GM19467 (cell line): Measurements from ENCODE around the gene FAM25C.
"Not testable (repeated sequence)": the region's sequence is repeated elsewhere in the genome, so short reads cannot be mapped to it uniquely, and the experiment has no call there.

Experiments
- ATAC-seq: cut with Tn5 transposase; IDR thresholded peaks from one replicate; pipeline ENCODE4 v1.9.1; 2021; ENCODE audit warnings: mild to moderate bottlenecking, moderate library complexity; ENCODE audit not compliant: unreplicated experiment

Gene FAM25C

DNA sequence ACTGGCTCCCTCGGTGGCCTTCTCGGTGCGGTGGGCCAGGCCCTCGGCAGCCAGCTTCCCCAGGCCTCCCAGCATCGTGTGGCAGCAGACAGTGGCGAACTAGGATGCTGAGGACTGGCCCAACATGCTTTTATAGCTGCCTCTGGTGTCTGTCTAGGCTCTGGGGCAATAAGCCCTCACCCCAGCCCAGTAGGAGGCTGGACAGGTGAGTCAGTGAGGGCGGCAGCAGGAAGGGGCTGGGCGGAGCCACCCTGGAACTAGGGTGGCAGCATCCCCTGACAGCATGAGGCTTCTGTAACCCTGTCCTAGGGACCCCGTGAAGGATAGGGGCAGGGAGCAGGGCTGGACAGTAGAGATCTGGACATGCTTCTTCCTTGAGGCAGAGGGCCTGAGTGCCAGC, at the start of gene FAM25C:
TSS of gene FAM25C (minus strand) at position 101 of the 400 bp plus-strand sequence. CDS start at position 75, 26 bp downstream.
- not testable (repeated sequence) for ATAC-seq

DNA sequence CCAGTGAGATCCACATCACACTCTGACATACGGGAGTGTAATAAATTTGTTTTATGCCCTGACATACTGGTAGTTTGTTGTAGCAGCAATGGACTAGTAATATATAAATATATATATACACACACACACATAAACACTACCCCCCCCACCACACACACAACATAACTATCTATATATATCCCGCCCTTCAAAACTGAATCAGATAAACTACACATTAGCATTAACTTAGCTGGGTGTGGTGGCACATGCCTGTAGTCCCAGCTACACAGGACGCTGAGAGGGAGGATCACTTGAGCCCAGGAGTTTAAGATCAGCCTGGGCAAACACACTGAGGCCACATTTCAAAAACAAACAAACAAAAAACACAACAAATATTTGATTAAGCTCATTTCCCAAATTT, 45.0 kb upstream of the FAM25C start:
- not testable (repeated sequence) for ATAC-seq

DNA sequence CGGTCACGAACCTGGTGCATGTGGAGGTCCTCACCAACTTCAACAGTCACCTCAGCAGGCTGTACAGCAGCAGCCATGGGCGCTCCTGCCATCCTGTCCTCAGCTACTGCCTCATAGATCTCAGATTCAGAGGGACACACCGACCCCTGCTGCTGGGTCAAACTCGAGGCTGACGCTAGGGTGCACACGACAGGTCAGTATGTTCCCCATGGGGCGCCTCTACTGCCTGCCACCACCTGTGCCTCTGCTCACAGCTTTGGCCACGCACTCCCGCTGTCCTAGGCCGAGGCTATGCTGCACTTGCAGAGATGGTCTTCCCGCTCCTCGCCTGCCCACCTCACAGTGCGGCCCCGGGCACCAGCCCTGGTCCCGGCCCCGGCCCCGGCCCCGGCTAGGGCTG, 31.8 kb upstream of the FAM25C start:
- ATAC-seq = not testable (repeated sequence)

DNA sequence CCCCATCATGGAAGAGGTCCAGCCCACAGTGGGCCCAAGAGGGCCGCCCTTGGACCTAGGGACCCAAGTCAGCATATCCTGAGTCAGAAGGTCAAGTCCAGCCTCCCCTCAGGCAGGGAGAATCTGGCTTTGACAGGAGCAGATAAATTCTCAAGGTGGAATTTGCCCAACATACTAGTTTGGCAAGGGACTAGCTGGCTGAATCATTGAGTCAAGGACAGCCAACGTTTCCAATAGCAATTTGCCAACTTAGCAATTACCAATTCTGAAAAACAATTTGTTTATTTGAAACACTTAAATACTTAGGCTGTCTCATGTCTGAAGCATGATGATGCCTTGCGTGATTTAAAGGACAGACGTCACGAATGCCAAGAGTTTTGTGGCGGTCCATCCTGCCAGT, 2.7 kb upstream of the FAM25C start:
- ATAC-seq = not testable (repeated sequence)

DNA sequence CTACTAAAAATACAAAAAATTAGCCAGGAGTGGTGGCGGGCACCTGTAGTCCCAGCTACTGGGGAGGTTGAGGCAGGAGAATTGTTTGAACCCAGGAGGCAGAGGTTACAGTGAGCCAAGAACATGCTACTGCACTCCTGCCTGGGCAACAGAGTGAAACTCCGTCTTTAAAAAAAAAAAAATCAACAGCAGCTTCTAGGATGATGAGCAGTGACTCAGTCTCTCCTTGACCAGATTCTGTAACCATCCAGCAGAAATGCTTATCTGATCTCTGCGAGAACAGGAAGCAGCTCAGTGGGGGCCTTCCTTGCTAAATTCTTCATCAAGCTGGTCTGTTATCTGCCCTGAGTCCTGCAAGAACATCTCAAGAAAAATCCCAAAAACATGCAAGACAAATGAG, 5.5 kb downstream of the FAM25C start:
- not testable (repeated sequence) for ATAC-seq

DNA sequence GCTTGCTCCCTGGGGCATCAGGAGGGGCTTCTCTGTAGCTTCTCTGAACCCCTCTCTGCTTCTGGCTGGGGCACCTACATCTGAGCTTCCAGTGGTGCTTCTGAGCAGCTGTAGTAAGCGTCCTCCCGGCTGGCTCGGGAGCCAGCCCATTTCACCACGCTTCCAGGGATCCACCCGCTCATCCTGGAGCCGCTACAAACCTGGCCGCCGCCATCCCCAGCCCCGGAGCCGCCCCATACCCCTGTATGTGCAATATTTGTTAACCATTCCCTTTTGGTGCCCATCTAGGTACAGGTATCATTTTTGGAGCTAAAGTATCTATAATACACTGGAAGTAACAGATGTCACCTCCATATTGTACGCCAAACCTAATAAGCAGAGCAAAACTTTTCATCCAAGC, 7.0 kb downstream of the FAM25C start:
- not testable (repeated sequence) for ATAC-seq

DNA sequence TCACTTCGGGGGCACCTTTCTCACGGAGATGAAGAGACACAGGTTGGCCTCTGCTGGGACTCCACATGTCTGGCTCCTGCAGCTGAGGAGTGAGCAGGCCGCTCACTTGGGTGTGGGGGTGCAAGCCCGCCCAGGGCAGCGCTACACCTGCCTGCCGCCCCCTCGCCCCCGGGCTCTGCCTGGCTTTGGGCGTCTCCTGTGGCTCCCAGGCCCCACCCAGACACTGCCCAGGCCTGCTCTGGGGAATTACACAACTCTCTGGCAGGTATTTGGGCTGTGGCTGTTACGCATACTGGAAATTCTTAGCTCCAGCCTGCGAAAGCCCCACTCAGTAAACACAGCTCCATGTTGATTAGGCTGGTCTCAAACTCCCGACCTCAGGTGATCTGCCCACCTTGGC, 7.9 kb downstream of the FAM25C start:
- not testable (repeated sequence) for ATAC-seq

DNA sequence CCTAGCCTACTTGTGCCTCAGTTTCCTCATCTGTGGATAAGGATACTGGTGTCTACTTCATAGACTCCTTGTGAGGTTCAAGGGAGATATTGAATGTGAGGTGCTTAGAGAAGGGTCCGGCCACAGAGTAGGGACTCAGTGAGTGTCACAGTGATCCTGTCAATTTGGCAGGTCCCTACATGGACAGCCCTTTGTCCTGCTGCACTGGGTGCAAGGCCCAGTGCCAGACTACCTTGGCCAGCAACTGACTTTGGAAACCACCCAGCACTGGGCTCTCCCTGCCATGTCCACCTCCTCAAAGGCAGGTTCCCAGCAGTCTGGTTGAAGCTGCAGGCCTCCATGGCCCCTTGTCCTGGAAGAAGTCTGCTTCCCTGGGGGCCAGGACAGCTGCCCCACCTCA, 9.5 kb downstream of the FAM25C start:
- ATAC-seq = not testable (repeated sequence)

DNA sequence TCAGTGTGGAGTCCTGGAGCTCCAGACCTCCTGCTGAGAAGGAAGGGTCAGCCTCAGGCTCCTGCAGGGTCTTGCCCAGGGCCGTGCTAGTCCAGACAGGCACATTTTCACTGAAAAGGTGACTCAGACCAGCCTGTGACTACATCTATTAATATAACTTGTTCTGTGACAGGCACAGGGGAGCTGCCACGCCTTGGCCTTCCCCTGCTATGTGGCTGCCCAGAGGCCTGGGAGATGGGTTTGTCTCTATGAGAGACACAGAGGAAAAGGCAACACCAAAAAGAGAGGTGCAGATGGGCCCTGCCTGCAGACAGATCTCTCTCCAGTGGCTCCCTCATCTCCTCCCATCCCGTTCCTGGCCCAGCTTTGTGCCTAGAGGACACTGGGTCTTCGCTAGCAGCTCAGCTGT, 10.0 kb downstream of the FAM25C start:
- ATAC-seq = not testable (repeated sequence)

DNA sequence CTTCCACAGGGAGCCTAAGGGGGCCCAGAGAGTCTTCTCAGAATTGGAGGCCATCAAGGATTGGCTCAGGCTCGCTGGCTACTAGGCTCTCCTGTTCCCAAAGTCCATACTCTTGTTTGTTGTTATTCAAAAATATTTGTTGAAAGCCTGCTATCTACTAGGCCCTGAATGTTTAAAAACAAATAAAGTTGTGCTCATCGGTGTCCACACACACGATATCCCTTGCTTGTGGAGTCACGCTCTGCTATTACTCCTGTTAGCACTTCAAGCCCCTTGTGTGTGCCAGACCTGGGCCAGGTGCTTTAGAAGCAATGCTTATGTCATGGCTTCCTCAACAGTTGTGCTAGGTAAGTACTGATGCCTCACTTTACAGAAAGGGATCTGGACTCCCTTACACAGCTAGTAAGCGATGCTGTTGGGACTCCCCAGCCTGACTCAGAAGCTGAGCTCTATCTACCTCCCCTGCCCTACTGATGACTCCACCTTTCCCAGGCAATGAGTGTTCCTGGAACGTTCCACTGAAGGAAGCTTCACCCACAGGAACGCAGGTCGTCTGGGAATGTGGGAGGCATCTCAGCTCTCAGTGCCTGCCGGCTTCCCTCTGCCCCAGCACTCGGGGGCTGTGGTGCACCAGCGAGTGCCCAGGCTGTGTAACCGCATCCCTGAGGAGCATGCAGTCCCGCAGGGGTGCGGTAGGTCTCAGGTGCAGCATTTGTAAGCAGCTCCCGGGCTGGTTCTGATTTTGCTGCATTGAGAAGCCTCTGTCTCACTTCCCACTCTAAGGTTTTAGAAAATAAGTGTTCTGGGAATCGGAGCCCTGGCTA, 10.7 kb downstream of the FAM25C start:
- not testable (repeated sequence) for ATAC-seq

DNA sequence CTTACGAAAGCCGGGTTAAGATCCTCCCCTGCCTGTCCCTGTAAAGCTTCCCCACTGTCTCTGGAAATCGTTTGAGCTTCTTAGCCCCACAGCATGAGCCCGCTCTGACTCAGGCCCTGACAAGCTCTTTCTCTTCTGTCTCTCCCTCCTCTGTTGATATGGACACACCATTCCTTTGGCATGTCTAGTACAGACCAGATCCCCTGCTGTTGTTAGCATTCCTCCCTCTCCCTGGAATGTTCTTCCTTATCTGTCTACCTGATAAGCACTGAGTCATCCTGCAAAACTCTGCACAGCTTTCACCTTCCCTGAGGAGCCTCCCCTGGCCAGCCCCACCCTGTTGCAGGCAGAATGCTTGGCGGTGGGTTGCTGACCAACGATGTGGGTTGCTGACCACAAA, 11.6 kb downstream of the FAM25C start:
- not testable (repeated sequence) for ATAC-seq

DNA sequence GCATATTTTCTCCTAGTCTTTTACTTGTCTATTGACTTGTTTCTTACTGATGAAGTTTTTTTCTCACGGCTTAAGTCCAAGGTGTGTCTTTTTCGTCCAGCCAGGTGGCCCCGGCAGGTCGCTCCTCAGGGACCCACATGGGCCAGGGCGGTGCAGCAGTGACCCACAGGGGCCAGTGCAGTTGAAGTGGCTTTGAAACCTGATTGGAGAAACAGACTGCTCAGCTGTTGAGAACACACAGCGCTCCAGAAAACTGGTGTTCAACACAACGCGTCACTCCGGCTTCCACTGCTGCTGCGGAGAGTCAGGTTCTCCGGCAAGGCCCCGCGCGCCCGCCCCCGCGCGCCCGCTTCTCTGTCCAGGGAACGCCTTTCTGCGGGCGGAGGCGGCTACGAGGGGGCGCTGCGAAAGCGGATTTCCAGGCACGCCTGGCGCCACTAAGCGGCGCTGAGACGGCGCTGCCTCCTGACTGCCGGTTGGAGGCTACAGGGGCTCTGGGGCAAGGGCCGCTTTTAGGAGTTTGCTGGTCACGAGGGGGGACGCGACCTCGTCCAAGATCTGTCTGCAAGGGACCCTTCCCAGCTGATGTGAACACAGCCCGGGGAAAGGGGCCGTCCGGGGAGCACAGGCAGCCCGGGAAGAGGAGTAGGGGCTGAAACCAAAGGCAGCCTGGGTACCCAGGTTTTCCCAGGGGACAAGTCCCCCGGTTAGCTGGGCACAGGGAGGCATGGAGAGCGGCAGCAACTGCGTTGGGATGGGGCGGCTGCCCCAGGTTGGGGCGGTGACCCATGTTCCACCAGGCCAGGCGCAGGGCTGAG, 13.0 kb downstream of the FAM25C start:
- not testable (repeated sequence) for ATAC-seq

DNA sequence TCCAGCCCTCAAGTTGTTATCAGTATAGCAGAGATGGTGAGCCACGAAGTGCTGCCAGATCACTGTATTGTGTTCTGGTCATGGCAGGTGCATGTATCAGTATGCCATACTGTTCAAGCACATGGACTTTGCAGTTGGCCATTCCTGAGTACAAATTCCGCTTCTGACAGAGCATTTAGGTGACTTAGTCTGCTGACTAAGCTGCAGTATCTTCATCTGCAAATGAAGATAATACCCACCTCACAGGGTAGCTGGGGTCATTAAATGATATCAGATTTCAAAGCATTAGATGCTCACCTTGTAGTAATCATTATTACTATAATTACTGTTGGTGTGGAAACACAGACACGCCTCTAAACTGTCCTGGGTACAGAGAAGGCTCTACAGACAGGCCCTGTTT, 24.2 kb downstream of the FAM25C start:
- not testable (repeated sequence) for ATAC-seq

DNA sequence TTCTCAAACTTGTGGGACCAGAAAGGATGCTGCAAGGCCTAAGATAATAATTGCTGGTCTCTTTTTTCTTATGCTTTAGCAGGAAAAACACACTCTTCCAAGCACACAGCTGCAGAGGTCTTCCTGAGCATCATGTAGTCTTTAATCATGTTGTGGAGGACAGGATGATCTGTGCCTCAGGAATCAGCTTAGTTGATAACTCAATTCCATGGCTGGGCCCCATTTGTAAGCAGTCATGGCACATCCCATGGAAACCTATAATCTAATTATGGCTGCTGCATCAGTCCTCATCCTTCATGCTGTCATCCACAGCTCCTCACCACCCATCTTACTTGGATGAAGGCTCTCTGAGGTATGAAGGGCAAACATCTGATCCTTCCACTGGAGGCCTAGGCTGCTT, 26.5 kb downstream of the FAM25C start:
- not testable (repeated sequence) for ATAC-seq

DNA sequence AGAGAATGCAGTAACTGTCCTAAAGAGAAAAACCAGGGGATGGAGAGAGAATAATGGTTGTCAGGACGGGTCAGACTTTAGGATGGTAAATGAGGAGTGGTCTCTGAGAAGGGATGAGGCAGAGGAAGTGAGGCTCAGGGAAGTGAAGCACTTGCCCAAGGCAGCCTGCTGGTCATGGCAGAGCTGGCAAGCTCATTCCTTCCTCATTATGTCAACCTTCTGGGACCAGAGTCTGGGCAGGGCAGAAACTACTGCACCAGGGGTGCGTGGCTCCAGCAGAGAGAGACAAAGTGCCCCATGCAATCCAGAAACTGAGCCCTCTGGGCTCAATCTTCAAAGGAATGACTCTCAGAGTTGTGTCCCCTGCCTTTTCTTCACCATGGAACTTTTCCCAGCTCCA, 27.5 kb downstream of the FAM25C start:
- ATAC-seq = not testable (repeated sequence)

DNA sequence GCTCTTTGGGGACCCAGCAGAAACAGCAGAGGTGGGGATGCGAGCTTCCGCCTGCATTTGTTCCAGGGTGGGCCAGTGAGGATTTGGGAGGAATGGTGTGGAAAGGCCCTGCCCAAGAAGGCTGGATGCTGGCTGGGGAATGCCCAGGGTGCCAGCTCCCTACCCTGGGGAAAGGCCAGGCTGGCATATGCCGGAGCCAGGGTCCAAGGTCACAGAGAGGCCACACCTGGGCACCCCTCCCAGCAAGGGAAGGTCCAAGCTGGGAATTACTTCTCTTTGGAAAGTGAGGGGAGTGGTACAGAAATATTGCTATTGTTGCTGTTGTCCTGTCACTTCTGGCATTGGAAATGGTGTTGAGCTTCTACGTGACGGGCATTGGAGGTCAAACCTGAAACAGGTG, 28.0 kb downstream of the FAM25C start:
- not testable (repeated sequence) for ATAC-seq

DNA sequence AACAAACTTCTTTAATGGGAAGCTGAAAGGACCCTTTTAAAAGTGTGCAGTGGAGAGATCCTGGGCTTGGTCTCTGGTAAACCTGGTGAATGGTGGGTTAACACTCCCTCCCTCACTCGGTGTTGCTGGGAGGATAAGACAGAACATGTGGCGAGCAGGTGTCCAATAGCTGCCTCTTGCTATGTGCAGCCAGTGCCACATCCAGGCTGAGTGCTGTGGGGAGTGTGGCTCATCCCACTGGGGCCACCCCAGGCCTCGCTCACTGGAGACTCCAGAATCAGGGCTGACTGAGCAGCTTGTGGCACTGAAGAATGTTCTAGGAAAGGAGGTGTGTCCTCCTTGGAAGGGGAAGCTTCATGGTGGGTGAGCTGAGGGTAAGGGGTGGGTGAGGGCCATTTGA, 29.5 kb downstream of the FAM25C start:
- ATAC-seq = not testable (repeated sequence)

DNA sequence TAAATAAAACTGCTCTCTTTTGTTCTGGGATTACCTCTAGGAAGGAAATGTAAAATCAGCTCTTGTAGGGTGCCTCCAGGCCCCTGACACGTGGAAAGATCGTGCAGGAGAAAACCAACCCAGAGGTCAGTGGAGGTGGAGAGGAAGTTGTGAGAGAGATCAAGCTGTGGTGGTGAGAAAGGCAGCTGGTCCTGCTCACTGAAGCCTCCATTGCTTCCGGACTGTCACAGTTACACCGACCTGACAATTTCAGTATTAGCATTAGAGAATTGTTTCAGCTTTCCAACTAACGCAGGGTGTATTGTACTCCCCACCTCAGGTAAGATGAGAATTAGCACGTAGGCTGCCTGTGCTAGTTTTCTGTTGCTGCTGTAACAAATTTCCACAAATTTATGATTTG, 30.6 kb downstream of the FAM25C start:
- ATAC-seq = not testable (repeated sequence)

DNA sequence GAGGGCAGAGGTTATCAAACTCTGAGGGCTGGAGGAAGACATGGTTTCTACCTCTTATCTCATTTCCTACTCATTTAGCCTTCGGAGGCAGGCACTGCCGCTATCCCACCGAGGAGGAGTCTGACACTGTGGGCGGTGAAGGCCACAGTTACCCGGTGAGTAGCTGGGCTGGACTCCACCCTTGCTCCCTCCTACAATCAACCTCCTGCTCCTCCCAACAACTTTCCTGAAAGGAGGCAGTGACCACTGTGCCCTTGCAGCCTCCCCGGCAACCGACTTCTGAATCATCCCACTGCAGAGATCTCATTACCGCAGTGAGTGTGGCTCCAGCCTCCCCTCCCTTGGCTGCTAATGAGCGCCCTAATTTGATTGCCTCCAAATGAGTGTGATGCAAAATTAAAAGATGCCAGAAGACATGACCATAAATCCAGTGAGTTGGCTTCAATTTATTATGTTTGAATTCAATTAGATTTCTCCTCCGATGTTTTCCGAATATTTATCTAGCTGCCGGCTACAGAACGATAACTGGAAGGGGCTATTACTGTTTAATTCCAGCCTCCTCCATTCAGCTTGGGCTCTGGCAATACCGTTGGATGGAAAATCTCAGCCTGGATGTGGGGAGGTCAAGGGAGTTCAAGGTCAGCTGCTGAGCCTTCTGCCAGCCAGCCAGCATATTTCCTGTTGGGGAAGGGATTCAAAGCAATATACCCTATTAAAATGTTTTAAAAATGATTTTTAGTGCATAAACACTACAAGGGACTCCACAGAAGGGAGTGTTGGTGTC, 35.1 kb downstream of the FAM25C start:
- ATAC-seq = not testable (repeated sequence)

DNA sequence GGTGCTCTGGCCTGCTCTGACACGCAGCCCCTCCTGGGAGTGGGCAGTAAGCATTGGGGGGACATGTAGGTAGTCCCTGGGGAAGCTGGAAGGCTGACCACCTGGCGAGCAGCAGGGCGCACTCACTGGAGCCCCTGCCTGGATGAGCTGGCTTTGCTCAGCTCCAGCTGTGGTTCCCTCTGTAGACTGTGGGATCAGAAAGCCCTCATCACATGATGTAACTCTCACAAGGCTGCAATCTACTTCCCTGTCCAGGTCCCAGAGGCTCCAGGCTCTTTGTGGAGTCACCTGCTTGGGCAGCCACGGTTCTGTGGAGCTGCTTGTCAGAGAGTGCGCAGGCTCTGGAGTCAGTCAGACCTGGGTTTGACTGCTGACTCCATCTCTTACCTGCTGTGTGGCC, 36.8 kb downstream of the FAM25C start:
- not testable (repeated sequence) for ATAC-seq

DNA sequence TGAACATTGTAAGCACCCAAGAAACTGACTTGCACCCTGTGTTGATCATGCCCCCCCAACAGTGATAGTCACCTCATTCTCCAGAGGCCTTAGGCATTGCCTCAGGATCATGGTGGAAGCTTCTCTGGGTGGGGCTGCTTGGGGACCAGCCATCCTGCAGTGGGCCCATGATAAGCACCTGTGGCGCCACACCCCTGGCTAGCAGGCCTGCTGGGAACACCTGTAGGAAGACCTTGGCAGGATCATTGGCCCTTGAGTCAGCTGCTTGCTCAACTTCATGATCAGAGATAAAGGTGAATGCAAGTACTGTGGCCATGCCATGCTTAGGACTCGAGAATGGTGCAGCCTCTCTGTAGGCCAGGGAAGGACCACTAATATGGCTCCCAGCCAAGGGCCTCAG, 38.9 kb downstream of the FAM25C start:
- not testable (repeated sequence) for ATAC-seq
